Measurements from ENCODE around the gene BTNL8.

BTNL8 gene

DNA sequence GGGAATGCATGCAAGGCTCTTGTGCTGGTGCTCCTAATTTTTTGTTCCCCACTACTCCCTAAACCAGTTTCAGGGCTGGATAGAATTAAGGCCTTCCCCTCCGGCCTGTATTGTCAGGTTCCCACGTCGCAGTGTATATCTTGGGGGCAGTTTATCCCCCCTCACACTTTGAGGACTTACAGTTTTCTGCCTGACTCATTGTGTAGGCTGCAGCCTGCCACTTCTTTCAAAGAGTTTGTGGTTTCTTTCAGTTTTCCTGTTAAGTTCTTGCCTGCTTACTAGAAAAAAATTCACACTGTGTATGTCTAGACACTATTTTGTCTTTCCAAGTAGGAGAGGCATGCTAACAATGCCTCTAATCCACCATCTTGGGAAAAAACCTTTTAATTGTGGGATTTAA, 61.2 kb downstream of the BTNL8 start:
- TF ChIP-seq, protein P1, sequence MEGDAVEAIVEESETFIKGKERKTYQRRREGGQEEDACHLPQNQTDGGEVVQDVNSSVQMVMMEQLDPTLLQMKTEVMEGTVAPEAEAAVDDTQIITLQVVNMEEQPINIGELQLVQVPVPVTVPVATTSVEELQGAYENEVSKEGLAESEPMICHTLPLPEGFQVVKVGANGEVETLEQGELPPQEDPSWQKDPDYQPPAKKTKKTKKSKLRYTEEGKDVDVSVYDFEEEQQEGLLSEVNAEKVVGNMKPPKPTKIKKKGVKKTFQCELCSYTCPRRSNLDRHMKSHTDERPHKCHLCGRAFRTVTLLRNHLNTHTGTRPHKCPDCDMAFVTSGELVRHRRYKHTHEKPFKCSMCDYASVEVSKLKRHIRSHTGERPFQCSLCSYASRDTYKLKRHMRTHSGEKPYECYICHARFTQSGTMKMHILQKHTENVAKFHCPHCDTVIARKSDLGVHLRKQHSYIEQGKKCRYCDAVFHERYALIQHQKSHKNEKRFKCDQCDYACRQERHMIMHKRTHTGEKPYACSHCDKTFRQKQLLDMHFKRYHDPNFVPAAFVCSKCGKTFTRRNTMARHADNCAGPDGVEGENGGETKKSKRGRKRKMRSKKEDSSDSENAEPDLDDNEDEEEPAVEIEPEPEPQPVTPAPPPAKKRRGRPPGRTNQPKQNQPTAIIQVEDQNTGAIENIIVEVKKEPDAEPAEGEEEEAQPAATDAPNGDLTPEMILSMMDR (conservative IDR thresholded peaks at IDR 0.05; ENCODE audit: low read depth, low read length) = no peak
- no peak overlapping the region for H3K4me3 ChIP-seq (ENCODE audit: low read length)
- no peak for DNase-seq (ENCODE audit: low read depth)

- TF ChIP-seq, protein P1 (conservative IDR thresholded peaks at IDR 0.05; ENCODE audit: low read depth, low read length) = no peak
- no peak overlapping the region for H3K4me3 ChIP-seq (ENCODE audit: low read length)
- no peak for DNase-seq (ENCODE audit: low read depth)
Measured at GRCh38 chr5:180969406-180969805, 70.4 kb downstream of the BTNL8 start.

DNA sequence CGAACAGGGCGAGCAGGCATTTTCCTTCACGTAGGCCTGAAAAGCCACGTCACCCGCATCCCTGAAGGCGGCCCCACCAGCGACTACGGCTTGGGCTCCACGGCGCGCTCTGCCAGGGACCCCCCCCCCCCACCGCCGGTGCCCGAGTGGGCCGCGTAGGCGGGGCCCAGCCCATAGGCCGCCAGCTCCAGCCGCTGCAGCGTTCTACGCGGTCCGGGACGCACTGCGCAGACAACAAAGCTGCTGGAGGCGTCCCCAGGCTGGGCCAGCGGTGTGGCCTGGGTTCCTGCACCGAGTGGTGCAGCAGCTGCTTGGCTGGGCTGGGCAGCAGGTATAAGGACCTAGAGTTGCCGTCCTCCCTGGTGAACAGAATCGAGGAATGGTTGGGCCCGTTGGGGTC, 71.4 kb downstream of the BTNL8 start:
- no peak for DNase-seq (ENCODE audit: low read depth)
- no peak overlapping the region for H3K4me3 ChIP-seq (ENCODE audit: low read length)
- TF ChIP-seq, protein P1 (conservative IDR thresholded peaks at IDR 0.05; ENCODE audit: low read depth, low read length) = no peak

DNA sequence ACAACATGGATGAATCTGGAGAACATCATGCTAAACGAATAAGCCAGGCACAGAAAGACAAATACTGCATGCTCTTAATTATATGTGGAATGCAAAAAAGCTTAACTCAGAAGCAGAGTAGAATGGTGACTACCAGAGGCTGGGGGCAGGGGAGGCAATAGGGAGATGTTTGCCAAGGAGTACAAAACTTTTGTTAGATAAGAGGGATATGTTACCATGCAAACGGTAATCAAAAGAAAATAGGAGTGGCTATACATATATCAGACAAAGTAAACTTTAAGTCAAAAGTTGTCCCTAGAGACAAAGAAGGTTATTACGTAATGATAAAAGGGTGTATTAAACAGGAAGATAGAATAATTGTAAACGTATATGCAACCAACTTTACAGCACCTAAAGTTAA, 71.9 kb downstream of the BTNL8 start:
- H3K4me3 ChIP-seq (ENCODE audit: low read length) = no peak overlapping the region
- TF ChIP-seq, protein P1 (conservative IDR thresholded peaks at IDR 0.05; ENCODE audit: low read depth, low read length) = no peak
- no peak for DNase-seq (ENCODE audit: low read depth)

DNA sequence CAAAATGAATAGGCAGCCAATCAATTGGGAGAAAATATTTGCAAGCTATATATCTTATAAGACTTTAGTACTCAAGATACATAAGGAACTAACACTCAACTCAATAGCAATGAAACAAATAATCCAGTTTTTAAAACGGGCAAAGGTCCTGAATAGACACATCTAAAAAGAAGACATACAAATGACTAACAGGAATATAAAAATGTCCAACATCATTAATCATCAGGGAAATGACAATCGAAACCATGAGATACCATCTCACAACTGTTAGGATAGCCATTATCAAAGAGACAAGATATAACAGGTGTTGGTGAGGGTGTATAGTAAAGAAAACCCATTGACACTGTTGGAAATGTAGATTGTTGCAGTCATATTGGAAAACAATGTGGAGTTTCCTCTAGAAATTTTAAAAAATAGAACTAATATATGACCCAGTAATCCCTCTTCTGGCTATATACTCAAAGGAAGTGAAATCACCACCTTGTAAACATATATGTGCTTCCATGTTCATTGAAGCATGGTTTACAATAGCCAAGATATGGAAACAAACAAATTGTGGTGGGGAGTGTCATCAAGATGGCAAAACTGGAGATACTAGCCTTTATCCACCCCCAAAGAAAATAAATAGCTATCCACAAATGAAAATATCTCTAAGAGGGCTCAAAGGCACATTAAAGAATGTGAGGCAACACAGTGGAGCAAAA, 75.8 kb downstream of the BTNL8 start:
- TF ChIP-seq, protein P1 (conservative IDR thresholded peaks at IDR 0.05; ENCODE audit: low read depth, low read length) = no peak
- H3K4me3 ChIP-seq (ENCODE audit: low read length) = no peak overlapping the region
- DNase-seq (ENCODE audit: low read depth) = no peak

DNA sequence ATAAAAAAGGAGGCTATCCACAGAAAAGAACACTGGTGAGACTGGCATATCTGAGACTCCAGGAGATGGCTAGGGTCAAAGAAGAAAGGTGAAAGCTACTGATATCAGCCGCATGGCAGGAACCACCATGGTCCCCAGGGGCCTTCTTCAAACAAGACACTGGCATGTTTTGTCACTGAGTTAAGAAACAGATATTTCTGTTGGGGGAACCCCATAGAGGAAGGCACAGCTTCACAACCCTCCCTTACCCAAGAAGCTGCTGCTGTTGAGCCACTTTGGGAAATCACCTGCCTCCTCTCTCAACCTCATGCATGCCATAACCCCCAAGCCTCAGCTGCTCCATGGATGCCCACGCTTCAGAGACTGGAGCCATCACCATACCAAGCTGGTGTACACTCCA, 76.4 kb downstream of the BTNL8 start:
- TF ChIP-seq, protein P1 (conservative IDR thresholded peaks at IDR 0.05; ENCODE audit: low read depth, low read length) = no peak
- no peak for DNase-seq (ENCODE audit: low read depth)
- no peak overlapping the region for H3K4me3 ChIP-seq (ENCODE audit: low read length)

DNA sequence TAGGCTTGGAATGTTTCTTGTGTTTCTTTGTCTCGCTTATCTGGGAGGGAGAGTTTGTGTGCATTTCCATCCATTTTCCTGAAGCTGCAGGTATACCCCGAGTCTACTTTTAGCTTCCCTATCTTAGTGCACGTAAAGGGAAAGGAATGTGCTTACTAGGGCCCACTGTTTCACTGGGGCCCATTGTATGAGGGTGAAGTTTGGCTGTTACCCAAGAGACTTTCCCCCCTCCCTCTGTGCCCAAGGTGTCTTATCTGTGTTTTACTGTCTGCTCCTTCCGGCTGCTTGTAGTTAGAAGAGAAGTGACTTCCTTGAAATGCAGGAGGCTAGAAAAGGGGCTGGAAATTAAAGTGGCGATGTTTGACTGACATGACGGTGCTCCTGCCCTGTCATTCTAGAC, 77.6 kb downstream of the BTNL8 start:
- H3K4me3 ChIP-seq (ENCODE audit: low read length) = no peak overlapping the region
- no peak for DNase-seq (ENCODE audit: low read depth)
- TF ChIP-seq, protein P1 (conservative IDR thresholded peaks at IDR 0.05; ENCODE audit: low read depth, low read length) = no peak

Measured in retinal pigment epithelial cell (primary cell).